ENCODE results near the gene RASIP1. TPM values are rescaled to one million over a fixed set of nuclear protein-coding genes. Genes with fewer than 3 reads are reported as not detected.

The RASIP1 gene
- total and polyA plus RNA-seq, 2 donors (not counting 1 experiment from before 2014, with no cell fraction given) = 0.20 TPM; not detected in 1

GRCh38 chr19:48777720-48778119 is 37.3 kb upstream of the RASIP1 start:
- H3K4me3 ChIP-seq (ENCODE audit: control extremely low read depth in 1 of 5, extremely low read depth in 1 of 5, insufficient read depth in 1 of 5, low read depth in 2 of 5, low read length in 4 of 5) = no peak overlapping the region
- WGBS (ENCODE audit: insufficient coverage) = 97% methylated on average over 8 of the region's 12 CpGs
- Mint-ChIP-seq H3K4me1 (peaks cover 19% of the 10 kb centered on the region), H3K9me3 (ENCODE audit: insufficient read depth) (no peaks in the 10 kb centered on the region), H3K4me3 (no peak overlapping the region), H3K27ac (no peak overlapping the region), H3K27me3 (peaks cover under 1% of the 10 kb centered on the region)
- H3K79me2 ChIP-seq (ENCODE audit: control insufficient read depth, insufficient read depth, low read length) = no peaks in the 10 kb centered on the region
- peaks cover 3 to 12% of the 10 kb centered on the region in 2 donors for H3K4me1 ChIP-seq (ENCODE audit: control insufficient read depth in 2 of 2, insufficient read depth in 2 of 2, low read length in 2 of 2)
- no peak for TF ChIP-seq EZH2 (IDR thresholded peaks at IDR 0.05; ENCODE audit: borderline replicate concordance, insufficient read depth, low read depth, low read length, poor library complexity, severe bottlenecking)
- no peak for TF ChIP-seq CTCF (IDR thresholded peaks at IDR 0.05)
- H3K9ac ChIP-seq (ENCODE audit: low read length) = no peak overlapping the region
- H3K27ac ChIP-seq (ENCODE audit: low read length in 2 of 2) = no peak overlapping the region
- ChIA-PET CTCF (interaction anchor here (1.3 kb wide), 1 partner anchor 64 kb away, joined by 4 read pairs; no protein-coding TSS in a partner anchor), POLR2A (no interaction called here)
- intact Hi-C loops (cut with micrococcal nuclease) = no loop called here
- no peak overlapping the region for H2AFZ ChIP-seq (ENCODE audit: insufficient read depth, low read depth, low read length, poor library complexity, severe bottlenecking)
- H3K36me3 ChIP-seq (replicated peaks in 1 of 2; ENCODE audit: control extremely low read depth in 1 of 2, control insufficient read depth in 1 of 2, extremely low read depth in 1 of 2, insufficient read depth in 2 of 2, low read length in 1 of 2) = no peaks in the 10 kb centered on the region
- no peak for DNase-seq
- H3K9me3 ChIP-seq (ENCODE audit: control extremely low read depth in 1 of 3, control insufficient read depth in 2 of 3, insufficient read depth in 1 of 3, low read length in 2 of 3) = peaks cover 0 to 3% (median 0%) of the 10 kb centered on the region in 3 donors
- H4K20me1 ChIP-seq (ENCODE audit: control insufficient read depth, insufficient read depth, low read length, poor library complexity, severe bottlenecking) = no peaks in the 10 kb centered on the region
- H3K4me2 ChIP-seq (replicated peaks; ENCODE audit: low read depth, low read length, poor library complexity, severe bottlenecking) = no peak overlapping the region
- ATAC-seq (ENCODE audit: low read depth) = no peak
- no peaks in the 10 kb centered on the region for H3K27me3 ChIP-seq (replicated peaks in 1 of 4; ENCODE audit: control extremely low read depth in 1 of 4, control insufficient read depth in 3 of 4, insufficient read depth in 4 of 4, low read length in 3 of 4)

GRCh38 chr19:48777139-48777538 is 36.7 kb upstream of the RASIP1 start:
- CTCF ChIA-PET = interaction anchor here (0.7 kb wide), 1 partner anchor 59 kb away, joined by 3 read pairs; no protein-coding TSS in a partner anchor
- TF ChIP-seq CTCF (IDR thresholded peaks at IDR 0.05) (no peak), EZH2 (IDR thresholded peaks at IDR 0.05; ENCODE audit: borderline replicate concordance, insufficient read depth, low read depth, low read length, poor library complexity, severe bottlenecking) (no peak)

More at GRCh38 chr19:48777139-48777538, 36.7 kb upstream of the RASIP1 start:
- DNase-seq = no peak
- Histone ChIP-seq H3K27me3 (replicated peaks in 1 of 4; ENCODE audit: control extremely low read depth in 1 of 4, control insufficient read depth in 3 of 4, insufficient read depth in 4 of 4, low read length in 3 of 4) (peaks cover 0 to 2% (median 0%) of the 10 kb centered on the region in 4 experiments), H2AFZ (ENCODE audit: insufficient read depth, low read depth, low read length, poor library complexity, severe bottlenecking) (no peak overlapping the region), H4K20me1 (ENCODE audit: control insufficient read depth, insufficient read depth, low read length, poor library complexity, severe bottlenecking) (no peaks in the 10 kb centered on the region), H3K27ac (ENCODE audit: low read length in 2 of 2) (no peak overlapping the region), H3K4me3 (ENCODE audit: control extremely low read depth in 1 of 5, extremely low read depth in 1 of 5, insufficient read depth in 1 of 5, low read depth in 2 of 5, low read length in 4 of 5) (no peak overlapping the region), H3K4me2 (replicated peaks; ENCODE audit: low read depth, low read length, poor library complexity, severe bottlenecking) (no peak overlapping the region), H3K9me3 (ENCODE audit: control extremely low read depth in 1 of 3, control insufficient read depth in 2 of 3, insufficient read depth in 1 of 3, low read length in 2 of 3) (peaks cover 0 to 3% (median 0%) of the 10 kb centered on the region in 3 donors), H3K79me2 (ENCODE audit: control insufficient read depth, insufficient read depth, low read length) (no peaks in the 10 kb centered on the region), H3K9ac (ENCODE audit: low read length) (no peak overlapping the region), H3K4me1 (ENCODE audit: control insufficient read depth in 2 of 2, insufficient read depth in 2 of 2, low read length in 2 of 2) (peaks cover 0 to 6% of the 10 kb centered on the region in 2 donors), H3K36me3 (replicated peaks in 1 of 2; ENCODE audit: control extremely low read depth in 1 of 2, control insufficient read depth in 1 of 2, extremely low read depth in 1 of 2, insufficient read depth in 2 of 2, low read length in 1 of 2) (no peaks in the 10 kb centered on the region)
- intact Hi-C loops (cut with micrococcal nuclease) = no loop called here
- POLR2A ChIA-PET = no interaction called here
- no peak overlapping the region for H3K27ac Mint-ChIP-seq
- no peak overlapping the region for H3K4me3 Mint-ChIP-seq
- no peaks in the 10 kb centered on the region for H3K9me3 Mint-ChIP-seq (ENCODE audit: insufficient read depth)
- peaks cover 4% of the 10 kb centered on the region for H3K27me3 Mint-ChIP-seq
- WGBS (ENCODE audit: insufficient coverage) = 98% methylated on average over 5 of the region's 5 CpGs
- no peak for ATAC-seq (ENCODE audit: low read depth)
- peaks cover 15% of the 10 kb centered on the region for H3K4me1 Mint-ChIP-seq
